WERI-Rb-1 (cell line): ENCODE measurements around the gene GPHN.

Source experiments
- DNase-seq: peaks from one replicate; pipeline ENCODE4 v3.0.0-alpha.2; 2020
- H3K27ac ChIP-seq: fragments of 250-450 bp; sonication (Bioruptor Pico); 2 replicates; pipeline ENCODE4 v1.5.1; 2020; ENCODE audit warnings: mild to moderate bottlenecking, moderate library complexity
- H3K27me3 ChIP-seq: fragments of 250-450 bp; sonication (Bioruptor Pico); 2 replicates; pipeline ENCODE4 v1.5.1; 2021; ENCODE audit warnings: mild to moderate bottlenecking, low read depth, moderate library complexity; ENCODE audit not compliant: insufficient read depth, severe bottlenecking
- H3K36me3 ChIP-seq: fragments of 250-450 bp; sonication (Bioruptor Pico); 2 replicates; pipeline ENCODE4 v1.5.1; 2020; ENCODE audit warnings: mild to moderate bottlenecking, moderate library complexity
- H3K4me3 ChIP-seq: 2 replicates; pipeline ENCODE4 v1.5.1; 2011; ENCODE audit warnings: low read depth, mild to moderate bottlenecking, control low read depth, low read length
- H3K9me3 ChIP-seq: fragments of 250-450 bp; sonication (Bioruptor Pico); 2 replicates; pipeline ENCODE4 v1.5.1; 2021; ENCODE audit warnings: mild to moderate bottlenecking, moderate library complexity; ENCODE audit not compliant: severe bottlenecking
- TF ChIP-seq, protein P1 (sequence below): IDR thresholded peaks from 2 replicates; pipeline ENCODE4 v1.5.1; 2011; ENCODE audit warnings: low read depth, mild to moderate bottlenecking, control low read depth, inconsistent platforms, low read length

The GPHN gene

GRCh38 chr14:67016856-67017255, 508.9 kb downstream of the GPHN start:
- Histone ChIP-seq H3K36me3 (no peaks in the 10 kb centered on the region), H3K27me3 (no peaks in the 10 kb centered on the region), H3K4me3 (no peak overlapping the region), H3K27ac (no peak overlapping the region), H3K9me3 (no peaks in the 10 kb centered on the region)
- TF ChIP-seq, protein P1, sequence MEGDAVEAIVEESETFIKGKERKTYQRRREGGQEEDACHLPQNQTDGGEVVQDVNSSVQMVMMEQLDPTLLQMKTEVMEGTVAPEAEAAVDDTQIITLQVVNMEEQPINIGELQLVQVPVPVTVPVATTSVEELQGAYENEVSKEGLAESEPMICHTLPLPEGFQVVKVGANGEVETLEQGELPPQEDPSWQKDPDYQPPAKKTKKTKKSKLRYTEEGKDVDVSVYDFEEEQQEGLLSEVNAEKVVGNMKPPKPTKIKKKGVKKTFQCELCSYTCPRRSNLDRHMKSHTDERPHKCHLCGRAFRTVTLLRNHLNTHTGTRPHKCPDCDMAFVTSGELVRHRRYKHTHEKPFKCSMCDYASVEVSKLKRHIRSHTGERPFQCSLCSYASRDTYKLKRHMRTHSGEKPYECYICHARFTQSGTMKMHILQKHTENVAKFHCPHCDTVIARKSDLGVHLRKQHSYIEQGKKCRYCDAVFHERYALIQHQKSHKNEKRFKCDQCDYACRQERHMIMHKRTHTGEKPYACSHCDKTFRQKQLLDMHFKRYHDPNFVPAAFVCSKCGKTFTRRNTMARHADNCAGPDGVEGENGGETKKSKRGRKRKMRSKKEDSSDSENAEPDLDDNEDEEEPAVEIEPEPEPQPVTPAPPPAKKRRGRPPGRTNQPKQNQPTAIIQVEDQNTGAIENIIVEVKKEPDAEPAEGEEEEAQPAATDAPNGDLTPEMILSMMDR, result no peak
- no peak for DNase-seq

- H3K36me3 ChIP-seq, result no peaks in the 10 kb centered on the region; the same call in 1 of the 2 replicates
- H3K27me3 ChIP-seq, result no peaks in the 10 kb centered on the region
- no peak overlapping the region for H3K4me3 ChIP-seq
- no peak for DNase-seq
- H3K27ac ChIP-seq, result no peak overlapping the region
- H3K9me3 ChIP-seq, result no peaks in the 10 kb centered on the region
- TF ChIP-seq, protein P1, result no peak
These were observed 510.8 kb downstream of the GPHN start for GRCh38 chr14:67018720-67019119.

- DNase-seq, result no peak
- no peaks in the 10 kb centered on the region; the same call in 1 of the 2 replicates for H3K36me3 ChIP-seq
These were observed 511.8 kb downstream of the GPHN start for GRCh38 chr14:67019796-67020195.

DNA sequence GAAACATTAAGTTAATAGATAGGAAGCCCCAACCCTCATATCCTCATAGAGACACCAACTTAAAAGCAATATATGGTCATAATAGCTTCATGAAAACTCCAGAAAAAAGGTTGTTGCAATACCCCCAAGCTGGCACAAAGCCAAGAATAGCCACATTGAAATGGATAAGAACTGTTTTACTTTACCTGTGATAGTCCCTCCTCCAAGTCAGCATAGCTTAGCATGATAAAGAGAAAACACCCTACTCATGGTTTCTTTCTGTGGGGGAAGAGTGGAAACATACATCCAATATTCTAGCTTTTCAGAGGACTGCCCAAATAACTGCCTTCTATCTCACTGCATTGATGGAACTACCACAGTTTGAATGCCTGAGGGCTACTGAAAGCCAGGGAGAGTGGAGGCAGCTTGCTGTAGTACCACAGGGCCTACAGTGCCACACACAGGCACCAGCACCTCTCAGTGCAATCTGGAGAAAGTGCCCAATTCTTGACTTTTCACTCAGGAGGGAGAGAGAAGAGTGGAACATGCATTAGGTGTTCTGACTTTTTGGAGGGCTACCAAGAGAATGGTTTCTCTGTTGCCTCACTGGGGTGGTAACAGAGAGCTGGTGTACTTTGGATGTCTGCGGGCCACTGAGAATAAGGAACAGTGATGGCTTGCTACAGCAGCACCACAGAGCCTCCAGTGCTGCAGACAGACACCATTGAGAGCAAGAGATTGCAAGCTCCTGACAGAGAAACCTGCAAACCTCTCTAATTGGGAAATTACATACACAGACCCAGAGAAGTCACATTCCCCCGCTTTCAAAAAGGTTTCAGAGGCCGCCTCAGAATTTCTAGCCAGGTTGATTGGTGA, 524.2 kb downstream of the GPHN start:
- H3K36me3 ChIP-seq, result 0 out of 2 replicates have a peak, but pooled peaks cover 3% of the 10 kb centered on the region
- no peak for DNase-seq
- H3K27ac ChIP-seq, result no peak overlapping the region
- H3K27me3 ChIP-seq, result no peaks in the 10 kb centered on the region
- no peaks in the 10 kb centered on the region for H3K9me3 ChIP-seq
- no peak overlapping the region for H3K4me3 ChIP-seq
- TF ChIP-seq, protein P1, result no peak

More at GRCh38 chr14:67019796-67020195, 511.8 kb downstream of the GPHN start:
- Histone ChIP-seq H3K4me3 (no peak overlapping the region), H3K27ac (no peak overlapping the region), H3K27me3 (no peaks in the 10 kb centered on the region), H3K9me3 (peaks cover 3% of the 10 kb centered on the region)
- TF ChIP-seq, protein P1, result no peak

DNA sequence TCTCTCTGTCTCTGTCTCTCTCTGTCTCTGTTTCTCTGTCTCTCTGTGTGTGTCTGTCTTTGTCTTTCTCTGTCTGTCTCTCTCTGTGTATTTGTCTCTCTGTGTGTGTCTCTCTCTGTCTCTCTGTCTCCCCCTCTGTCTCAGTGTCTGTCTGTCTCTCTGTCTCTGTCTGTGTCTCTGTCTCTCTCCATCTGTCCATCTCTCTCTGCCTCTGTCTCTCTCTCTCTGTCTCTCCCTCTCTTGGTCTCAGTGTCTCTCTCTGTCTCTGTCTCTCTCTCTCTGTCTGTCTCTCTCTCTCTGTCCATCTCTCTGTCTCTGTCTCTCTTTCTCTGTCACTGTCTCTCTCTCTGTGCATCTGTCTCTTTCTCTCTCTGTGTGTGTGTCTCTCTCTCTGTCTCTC, 537.5 kb downstream of the GPHN start:
- Histone ChIP-seq H3K27me3 (no peaks in the 10 kb centered on the region), H3K4me3 (no peak overlapping the region), H3K27ac (no peak overlapping the region), H3K36me3 (peaks cover 3% of the 10 kb centered on the region; the same call in 1 of the 2 replicates), H3K9me3 (no peaks in the 10 kb centered on the region)
- TF ChIP-seq, protein P1, result no peak
- no peak for DNase-seq
